ENCODE measurements around the gene PYROXD2.

Gene PYROXD2

GRCh38 chr10:98419469-98420261 is 4.7 kb upstream of the PYROXD2 start:
- H3K27me3 ChIP-seq (ENCODE audit: control insufficient read depth, insufficient read depth, low read length), result no peaks in the 10 kb centered on the region
- no peak overlapping the region for H3K4me2 ChIP-seq (ENCODE audit: low read length)
- H3K9me3 ChIP-seq (replicated peaks; ENCODE audit: low read length), result no peaks in the 10 kb centered on the region
- no peak overlapping the region for H3K9ac ChIP-seq (ENCODE audit: low read depth, low read length)
- peaks cover 40% of the 10 kb centered on the region for H3K36me3 ChIP-seq (ENCODE audit: insufficient read depth, low read length)
- no peak overlapping the region for H3K4me3 ChIP-seq (ENCODE audit: low read length)
- H3K4me1 ChIP-seq (ENCODE audit: control insufficient read depth, insufficient read depth, low read length), result peaks cover 10% of the 10 kb centered on the region

- H3K4me2 ChIP-seq (ENCODE audit: low read length), result no peak overlapping the region
- H3K27me3 ChIP-seq (ENCODE audit: control insufficient read depth, insufficient read depth, low read length), result no peaks in the 10 kb centered on the region
- H3K4me1 ChIP-seq (ENCODE audit: control insufficient read depth, insufficient read depth, low read length), result peaks cover 17% of the 10 kb centered on the region
- no peak overlapping the region for H3K4me3 ChIP-seq (ENCODE audit: low read length)
- H3K36me3 ChIP-seq (ENCODE audit: insufficient read depth, low read length), result peaks cover 38% of the 10 kb centered on the region
- H3K9ac ChIP-seq (ENCODE audit: low read depth, low read length), result no peak overlapping the region
- H3K9me3 ChIP-seq (replicated peaks; ENCODE audit: low read length), result no peaks in the 10 kb centered on the region
These were observed 3.9 kb upstream of the PYROXD2 start for GRCh38 chr10:98418665-98419468.

- Histone ChIP-seq H3K36me3 (ENCODE audit: insufficient read depth, low read length) (peaks cover 32% of the 10 kb centered on the region), H3K4me3 (ENCODE audit: low read length) (no peak overlapping the region), H3K27me3 (ENCODE audit: control insufficient read depth, insufficient read depth, low read length) (no peaks in the 10 kb centered on the region), H3K4me1 (ENCODE audit: control insufficient read depth, insufficient read depth, low read length) (peaks cover 17% of the 10 kb centered on the region), H3K9ac (ENCODE audit: low read depth, low read length) (no peak overlapping the region), H3K4me2 (ENCODE audit: low read length) (no peak overlapping the region), H3K9me3 (replicated peaks; ENCODE audit: low read length) (no peaks in the 10 kb centered on the region)
These were observed 3.1 kb upstream of the PYROXD2 start for GRCh38 chr10:98417973-98418664.

GRCh38 chr10:98417481-98417959 is 2.5 kb upstream of the PYROXD2 start:
- peaks cover 17% of the 10 kb centered on the region for H3K4me1 ChIP-seq (ENCODE audit: control insufficient read depth, insufficient read depth, low read length)
- H3K4me3 ChIP-seq (ENCODE audit: low read length), result no peak overlapping the region
- H3K9ac ChIP-seq (ENCODE audit: low read depth, low read length), result no peak overlapping the region
- H3K27me3 ChIP-seq (ENCODE audit: control insufficient read depth, insufficient read depth, low read length), result no peaks in the 10 kb centered on the region
- peaks cover 29% of the 10 kb centered on the region for H3K36me3 ChIP-seq (ENCODE audit: insufficient read depth, low read length)
- no peaks in the 10 kb centered on the region for H3K9me3 ChIP-seq (replicated peaks; ENCODE audit: low read length)
- no peak overlapping the region for H3K4me2 ChIP-seq (ENCODE audit: low read length)

- Histone ChIP-seq H3K27me3 (ENCODE audit: control insufficient read depth, insufficient read depth, low read length) (no peaks in the 10 kb centered on the region), H3K4me1 (ENCODE audit: control insufficient read depth, insufficient read depth, low read length) (peaks cover 19% of the 10 kb centered on the region), H3K9me3 (replicated peaks; ENCODE audit: low read length) (no peaks in the 10 kb centered on the region), H3K36me3 (ENCODE audit: insufficient read depth, low read length) (peaks cover 26% of the 10 kb centered on the region), H3K4me3 (ENCODE audit: low read length) (no peak overlapping the region), H3K9ac (ENCODE audit: low read depth, low read length) (no peak overlapping the region), H3K4me2 (ENCODE audit: low read length) (no peak overlapping the region)
These were observed 1.8 kb upstream of the PYROXD2 start for GRCh38 chr10:98416606-98417388.

GRCh38 chr10:98415731-98416119 is 743 bp upstream of the PYROXD2 start:
- Histone ChIP-seq H3K4me3 (ENCODE audit: low read length) (no peak overlapping the region), H3K27me3 (ENCODE audit: control insufficient read depth, insufficient read depth, low read length) (no peaks in the 10 kb centered on the region), H3K4me1 (ENCODE audit: control insufficient read depth, insufficient read depth, low read length) (peaks cover 22% of the 10 kb centered on the region), H3K9me3 (replicated peaks; ENCODE audit: low read length) (no peaks in the 10 kb centered on the region), H3K4me2 (ENCODE audit: low read length) (peak overlapping the region; percentile 93), H3K9ac (ENCODE audit: low read depth, low read length) (no peak overlapping the region), H3K36me3 (ENCODE audit: insufficient read depth, low read length) (peaks cover 26% of the 10 kb centered on the region)

- peak overlapping the region; percentile 86 for H3K4me3 ChIP-seq (ENCODE audit: low read length)
- H3K27me3 ChIP-seq (ENCODE audit: control insufficient read depth, insufficient read depth, low read length), result no peaks in the 10 kb centered on the region
- H3K36me3 ChIP-seq (ENCODE audit: insufficient read depth, low read length), result peaks cover 20% of the 10 kb centered on the region
- H3K9me3 ChIP-seq (replicated peaks; ENCODE audit: low read length), result no peaks in the 10 kb centered on the region
- peaks cover 22% of the 10 kb centered on the region for H3K4me1 ChIP-seq (ENCODE audit: control insufficient read depth, insufficient read depth, low read length)
- H3K9ac ChIP-seq (ENCODE audit: low read depth, low read length), result peak overlapping the region; percentile 81
- H3K4me2 ChIP-seq (ENCODE audit: low read length), result peak overlapping the region; percentile 93
These were observed 427 bp downstream of the PYROXD2 start for GRCh38 chr10:98414578-98414931.

- no peaks in the 10 kb centered on the region for H3K36me3 ChIP-seq (ENCODE audit: insufficient read depth, low read length)
- no peaks in the 10 kb centered on the region for H3K27me3 ChIP-seq (ENCODE audit: control insufficient read depth, insufficient read depth, low read length)
- H3K9me3 ChIP-seq (replicated peaks; ENCODE audit: low read length), result no peaks in the 10 kb centered on the region
- no peak overlapping the region for H3K9ac ChIP-seq (ENCODE audit: low read depth, low read length)
- no peak overlapping the region for H3K4me3 ChIP-seq (ENCODE audit: low read length)
- H3K4me2 ChIP-seq (ENCODE audit: low read length), result no peak overlapping the region
- peaks cover 22% of the 10 kb centered on the region for H3K4me1 ChIP-seq (ENCODE audit: control insufficient read depth, insufficient read depth, low read length)
These were observed 3.2 kb downstream of the PYROXD2 start for GRCh38 chr10:98411768-98412167.

- H3K27me3 ChIP-seq (ENCODE audit: control insufficient read depth, insufficient read depth, low read length), result no peaks in the 10 kb centered on the region
- H3K4me3 ChIP-seq (ENCODE audit: low read length), result no peak overlapping the region
- H3K4me1 ChIP-seq (ENCODE audit: control insufficient read depth, insufficient read depth, low read length), result peaks cover 22% of the 10 kb centered on the region
- no peaks in the 10 kb centered on the region for H3K9me3 ChIP-seq (replicated peaks; ENCODE audit: low read length)
- no peak overlapping the region for H3K4me2 ChIP-seq (ENCODE audit: low read length)
- H3K9ac ChIP-seq (ENCODE audit: low read depth, low read length), result no peak overlapping the region
- H3K36me3 ChIP-seq (ENCODE audit: insufficient read depth, low read length), result no peaks in the 10 kb centered on the region
These were observed 3.8 kb downstream of the PYROXD2 start for GRCh38 chr10:98411166-98411565.

- H3K36me3 ChIP-seq (ENCODE audit: insufficient read depth, low read length), result no peaks in the 10 kb centered on the region
- H3K9me3 ChIP-seq (replicated peaks; ENCODE audit: low read length), result no peaks in the 10 kb centered on the region
- H3K9ac ChIP-seq (ENCODE audit: low read depth, low read length), result no peak overlapping the region
- peaks cover 22% of the 10 kb centered on the region for H3K4me1 ChIP-seq (ENCODE audit: control insufficient read depth, insufficient read depth, low read length)
- no peaks in the 10 kb centered on the region for H3K27me3 ChIP-seq (ENCODE audit: control insufficient read depth, insufficient read depth, low read length)
- no peak overlapping the region for H3K4me2 ChIP-seq (ENCODE audit: low read length)
- H3K4me3 ChIP-seq (ENCODE audit: low read length), result no peak overlapping the region
These were observed 4.2 kb downstream of the PYROXD2 start for GRCh38 chr10:98410759-98411158.

Measured in skeletal muscle satellite cell (primary cell).